Measurements from ENCODE around the gene NNMT.

DNA sequence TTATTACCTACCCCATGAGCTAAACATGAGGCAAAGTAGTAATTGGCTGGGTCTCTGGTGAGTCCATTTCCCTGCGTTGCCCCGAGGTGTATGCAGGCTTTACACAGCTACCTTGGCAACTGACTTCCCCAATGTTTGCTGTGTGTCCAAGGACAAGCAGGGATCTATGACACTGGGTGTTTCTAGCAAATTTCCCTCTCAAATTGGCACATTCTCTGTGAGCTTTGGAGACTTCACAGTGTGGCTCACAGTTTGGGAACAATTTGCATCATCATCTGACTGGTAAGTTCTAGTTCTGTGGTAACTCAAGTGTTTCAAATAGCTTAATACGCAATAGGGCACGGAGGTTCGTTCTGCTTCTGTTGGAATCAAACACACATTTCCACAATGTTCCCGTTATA, 12.5 kb downstream of the NNMT start:
- TF ChIP-seq, protein P1, sequence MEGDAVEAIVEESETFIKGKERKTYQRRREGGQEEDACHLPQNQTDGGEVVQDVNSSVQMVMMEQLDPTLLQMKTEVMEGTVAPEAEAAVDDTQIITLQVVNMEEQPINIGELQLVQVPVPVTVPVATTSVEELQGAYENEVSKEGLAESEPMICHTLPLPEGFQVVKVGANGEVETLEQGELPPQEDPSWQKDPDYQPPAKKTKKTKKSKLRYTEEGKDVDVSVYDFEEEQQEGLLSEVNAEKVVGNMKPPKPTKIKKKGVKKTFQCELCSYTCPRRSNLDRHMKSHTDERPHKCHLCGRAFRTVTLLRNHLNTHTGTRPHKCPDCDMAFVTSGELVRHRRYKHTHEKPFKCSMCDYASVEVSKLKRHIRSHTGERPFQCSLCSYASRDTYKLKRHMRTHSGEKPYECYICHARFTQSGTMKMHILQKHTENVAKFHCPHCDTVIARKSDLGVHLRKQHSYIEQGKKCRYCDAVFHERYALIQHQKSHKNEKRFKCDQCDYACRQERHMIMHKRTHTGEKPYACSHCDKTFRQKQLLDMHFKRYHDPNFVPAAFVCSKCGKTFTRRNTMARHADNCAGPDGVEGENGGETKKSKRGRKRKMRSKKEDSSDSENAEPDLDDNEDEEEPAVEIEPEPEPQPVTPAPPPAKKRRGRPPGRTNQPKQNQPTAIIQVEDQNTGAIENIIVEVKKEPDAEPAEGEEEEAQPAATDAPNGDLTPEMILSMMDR (optimal IDR thresholded peaks at IDR 0.05 in 1 of 3, IDR thresholded peaks at IDR 0.05 in 1 of 3, conservative IDR thresholded peaks at IDR 0.05 in 1 of 3; ENCODE audit: extremely low read depth in 1 of 3, insufficient read depth in 2 of 3, low read length in 3 of 3): no peak
- no peak for TF ChIP-seq EZH2 (IDR thresholded peaks at IDR 0.05; ENCODE audit: low read length)

Measured in keratinocyte (primary cell).